Forelimb muscle (tissue), 1 donor: ENCODE data around the gene GBX2. TPM values are rescaled to one million over a fixed set of nuclear protein-coding genes. Genes with fewer than 3 reads are reported as not detected.

ENCODE experiments used
- DNase-seq: peaks from one replicate; pipeline ENCODE4 v3.0.0-alpha.2; 2013; ENCODE audit warnings: low read depth
- polyA plus RNA-seq: library from polyadenylated mRNA; unstranded; fragments of 120-200 nt; gene quantifications from one replicate; pipeline ENCODE4 v1.2.1, GENCODE V29; 2013; ENCODE audit not compliant: insufficient read length

GBX2 gene
- polyA plus RNA-seq: not detected

- DNase-seq: no peak
Measured at GRCh38 chr2:236168110-236169080, at the start of gene GBX2. TSS of gene GBX2 (minus strand) at chr2:236168386. CDS start at chr2:236167971, 415 bp downstream.

- DNase-seq: no peak
Measured at GRCh38 chr2:236217926-236218325, 49.7 kb upstream of the GBX2 start.

GRCh38 chr2:236216711-236217110, 48.5 kb upstream of the GBX2 start:
- no peak for DNase-seq

- DNase-seq: no peak
Measured at GRCh38 chr2:236215761-236216333, 47.7 kb upstream of the GBX2 start.

- no peak for DNase-seq
Measured at GRCh38 chr2:236215196-236215595, 47.0 kb upstream of the GBX2 start.

GRCh38 chr2:236214376-236214995, 46.3 kb upstream of the GBX2 start:
- no peak for DNase-seq

GRCh38 chr2:236211296-236211695, 43.1 kb upstream of the GBX2 start:
- no peak for DNase-seq

- no peak for DNase-seq
Measured at GRCh38 chr2:236210536-236210935, 42.4 kb upstream of the GBX2 start.

GRCh38 chr2:236209996-236210395, 41.8 kb upstream of the GBX2 start:
- DNase-seq: no peak

GRCh38 chr2:236209535-236209934, 41.3 kb upstream of the GBX2 start:
- DNase-seq: no peak

- DNase-seq: no peak
Measured at GRCh38 chr2:236208019-236208926, 40.1 kb upstream of the GBX2 start.

- DNase-seq: no peak
Measured at GRCh38 chr2:236207472-236207871, 39.3 kb upstream of the GBX2 start.

- DNase-seq: no peak
Measured at GRCh38 chr2:236205867-236206645, 37.9 kb upstream of the GBX2 start.

- DNase-seq: no peak
Measured at GRCh38 chr2:236204953-236205352, 36.8 kb upstream of the GBX2 start.

GRCh38 chr2:236200378-236200777, 32.2 kb upstream of the GBX2 start:
- DNase-seq: no peak

- DNase-seq: no peak
Measured at GRCh38 chr2:236196366-236196765, 28.2 kb upstream of the GBX2 start.

GRCh38 chr2:236195726-236196125, 27.5 kb upstream of the GBX2 start:
- DNase-seq: no peak

- no peak for DNase-seq
Measured at GRCh38 chr2:236194786-236195185, 26.6 kb upstream of the GBX2 start.

GRCh38 chr2:236193026-236193425, 24.8 kb upstream of the GBX2 start:
- DNase-seq: no peak

- no peak for DNase-seq
Measured at GRCh38 chr2:236190674-236191073, 22.5 kb upstream of the GBX2 start.

GRCh38 chr2:236184701-236185100, 16.5 kb upstream of the GBX2 start:
- DNase-seq: no peak
